Upper lobe of right lung (tissue), 1 donor: Measurements from ENCODE around the gene DENND2A. TPM values are rescaled to one million over a fixed set of nuclear protein-coding genes. Genes with fewer than 3 reads are reported as not detected.
"Not testable (repeated sequence)": the region's sequence is repeated elsewhere in the genome, so short reads cannot be mapped to it uniquely, and the experiment has no call there.

Experiments
- ATAC-seq: fragments of 200-7000 bp; cut with Tn5 transposase; one replicate; pipeline ENCODE4 v1.9.1; 2020; ENCODE audit warnings: mild to moderate bottlenecking, moderate library complexity
- DNase-seq: peaks from one replicate; pipeline ENCODE4 v3.0.0-alpha.2; 2020
- H3K27ac ChIP-seq: fragments of 200-600 bp; one replicate; pipeline ENCODE4 v1.8.0; 2022
- H3K27me3 ChIP-seq: fragments of 200-600 bp; one replicate; pipeline ENCODE4 v1.8.0; 2022; ENCODE audit warnings: mild to moderate bottlenecking
- H3K36me3 ChIP-seq: fragments of 200-600 bp; one replicate; pipeline ENCODE4 v1.8.0; 2022
- H3K4me1 ChIP-seq: fragments of 200-600 bp; one replicate; pipeline ENCODE4 v1.8.0; 2022
- H3K4me3 ChIP-seq: fragments of 200-600 bp; one replicate; pipeline ENCODE4 v1.8.0; 2022; ENCODE audit warnings: mild to moderate bottlenecking
- H3K9me3 ChIP-seq: fragments of 200-600 bp; one replicate; pipeline ENCODE4 v1.8.0; 2022
- CTCF ChIP-seq: fragments of 200-600 bp; IDR thresholded peaks from one replicate; pipeline ENCODE4 v1.8.0; 2022; ENCODE audit warnings: antibody characterized with exemption
- intact Hi-C: fragments of 100-400 bp; cut with DNase I; formaldehyde crosslinking; loops from one replicate; pipeline ENCODE4 v1.11.0; 2022
- total RNA-seq: library from RNA; stranded (reverse); fragmentation: NEBNext Ultra II Directional; extraction: Animal tissue kit (Norgen Biotek cat#: 25700); gene quantifications from one replicate; pipeline ENCODE4 v1.2.1, GENCODE V29; 2021
- donor health status: DM: no; HTN: yes; CAD: no; lungs with severe emphysema.

Gene DENND2A
- total RNA-seq, 1 donor from 2014 or later, result 26.2 TPM

GRCh38 chr7:140506788-140507464 lies 133.7 kb downstream of the DENND2A start:
- H3K36me3 ChIP-seq, result no peaks in the 10 kb centered on the region
- no peaks in the 10 kb centered on the region for H3K9me3 ChIP-seq
- intact Hi-C loops, result no loop called here
- H3K4me3 ChIP-seq, result no peak overlapping the region
- ATAC-seq (peak; percentile 61), DNase-seq (no peak)
- no peak for TF ChIP-seq CTCF
- no peak overlapping the region for H3K27ac ChIP-seq
- H3K4me1 ChIP-seq, result no peaks in the 10 kb centered on the region
- H3K27me3 ChIP-seq, result no peaks in the 10 kb centered on the region

DNA sequence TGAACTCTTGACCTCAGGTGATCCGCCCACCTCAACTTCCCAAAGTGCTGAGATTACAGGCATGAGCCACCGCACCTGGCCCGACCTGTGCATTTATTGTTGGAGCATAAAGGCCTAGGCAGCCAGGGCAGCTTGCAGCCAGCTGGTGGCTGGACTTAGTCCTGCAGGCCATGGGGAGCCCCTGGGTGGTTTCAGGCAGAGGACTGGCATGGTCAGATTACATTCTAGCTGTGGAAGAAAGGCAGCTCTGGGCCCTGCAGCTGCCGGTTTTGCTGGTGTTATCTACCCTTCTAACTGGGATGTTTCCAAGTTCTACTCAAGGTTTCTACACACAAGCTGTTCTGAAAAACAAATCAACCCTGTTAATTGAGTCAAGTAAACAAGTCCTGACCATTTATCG lies 138.6 kb downstream of the DENND2A start:
- Histone ChIP-seq H3K4me3 (no peak overlapping the region), H3K27ac (no peak overlapping the region), H3K36me3 (no peaks in the 10 kb centered on the region), H3K27me3 (no peaks in the 10 kb centered on the region), H3K9me3 (no peaks in the 10 kb centered on the region), H3K4me1 (no peaks in the 10 kb centered on the region)
- TF ChIP-seq CTCF, result no peak
- intact Hi-C loops, result no loop called here
- no peak for ATAC-seq
- DNase-seq, result no peak

- H3K27me3 ChIP-seq, H3K4me3 ChIP-seq, H3K4me1 ChIP-seq, DNase-seq, H3K27ac ChIP-seq, H3K36me3 ChIP-seq, intact Hi-C loops, ATAC-seq, H3K9me3 ChIP-seq: not testable (repeated sequence)
Measured at GRCh38 chr7:140497807-140498206, 142.8 kb downstream of the DENND2A start.

GRCh38 chr7:140497241-140497769 lies 143.3 kb downstream of the DENND2A start:
- Histone ChIP-seq H3K27me3 (no peaks in the 10 kb centered on the region), H3K9me3 (no peaks in the 10 kb centered on the region), H3K4me3 (no peak overlapping the region), H3K36me3 (no peaks in the 10 kb centered on the region), H3K27ac (no peak overlapping the region), H3K4me1 (no peaks in the 10 kb centered on the region)
- no peak for TF ChIP-seq CTCF
- intact Hi-C loops, result no loop called here
- no peak for DNase-seq
- ATAC-seq, result no peak

GRCh38 chr7:140495514-140496097 lies 145.0 kb downstream of the DENND2A start:
- no peaks in the 10 kb centered on the region for H3K4me1 ChIP-seq
- H3K27me3 ChIP-seq, result no peaks in the 10 kb centered on the region
- H3K9me3 ChIP-seq, result no peaks in the 10 kb centered on the region
- no peak for TF ChIP-seq CTCF
- no peak overlapping the region for H3K27ac ChIP-seq
- no peak overlapping the region for H3K4me3 ChIP-seq
- DNase-seq, result no peak
- no peak for ATAC-seq
- intact Hi-C loops, result no loop called here
- H3K36me3 ChIP-seq, result no peaks in the 10 kb centered on the region

GRCh38 chr7:140494867-140495266 lies 145.7 kb downstream of the DENND2A start:
- Histone ChIP-seq H3K27me3 (no peaks in the 10 kb centered on the region), H3K4me1 (no peaks in the 10 kb centered on the region), H3K36me3 (no peaks in the 10 kb centered on the region), H3K27ac (no peak overlapping the region), H3K9me3 (no peaks in the 10 kb centered on the region), H3K4me3 (no peak overlapping the region)
- DNase-seq (no peak), ATAC-seq (peak; percentile 80)
- TF ChIP-seq CTCF, result no peak
- intact Hi-C loops, result no loop called here
